Caco-2 (cell line): ENCODE data around the gene PIM3. TPM values are rescaled to one million over a fixed set of nuclear protein-coding genes. Genes with fewer than 3 reads are reported as not detected.

Source experiments
- BruUV-seq: library from RNA; stranded (reverse); fragments of 400-500 nt; replicated peaks from 2 replicates; lab custom pipeline; 2021; lab: Mats Ljungman, UMichigan
- CTCF ChIA-PET: fragments of 300-600 bp; sonication (Branson Sonifier 250); formaldehyde crosslinking; loops from one replicate; lab custom pipeline; 2022; ENCODE audit warnings: antibody characterized with exemption; lab: Charles Lee
- POLR2A ChIA-PET: fragments of 300-600 bp; sonication (Branson Sonifier 250); formaldehyde crosslinking; loops from one replicate; lab custom pipeline; 2022; ENCODE audit warnings: antibody characterized with exemption; lab: Charles Lee
- DNase-seq, 2 experiments: peaks; one replicate each; pipeline versions ENCODE4 v3.0.0 to v3.0.0-alpha.2; 2020 to 2022
- H3K27me3 ChIP-seq: replicated peaks from 2 replicates; pipeline ENCODE4 v1.6.0; 2011; ENCODE audit warnings: low read length; ENCODE audit not compliant: control insufficient read depth, insufficient read depth
- H3K36me3 ChIP-seq: 2 replicates; pipeline ENCODE4 v1.5.1; 2011; ENCODE audit warnings: low read length; ENCODE audit not compliant: control insufficient read depth, insufficient read depth
- H3K4me1 ChIP-seq: fragments of 250-450 bp; sonication (Bioruptor Pico); 2 replicates; pipeline ENCODE4 v1.5.1; 2020; ENCODE audit warnings: mild to moderate bottlenecking
- H3K4me3 ChIP-seq: 2 replicates; pipeline ENCODE4 v1.5.1; 2011; ENCODE audit warnings: low read depth, mild to moderate bottlenecking, control low read depth, low read length
- H3K9me3 ChIP-seq: fragments of 250-450 bp; sonication (Bioruptor Pico); 2 replicates; pipeline ENCODE4 v1.5.1; 2020; ENCODE audit warnings: mild to moderate bottlenecking, moderate library complexity
- H3K27ac Mint-ChIP-seq: one replicate; pipeline ENCODE4 v1.8.0; 2022; ENCODE audit warnings: mixed read lengths; ENCODE audit not compliant: unreplicated experiment
- H3K27me3 Mint-ChIP-seq: one replicate; pipeline ENCODE4 v1.8.0; 2022; ENCODE audit warnings: mixed read lengths; ENCODE audit not compliant: insufficient read depth, unreplicated experiment
- H3K36me3 Mint-ChIP-seq: one replicate; pipeline ENCODE4 v1.8.0; 2022; ENCODE audit warnings: mild to moderate bottlenecking, mixed read lengths; ENCODE audit not compliant: insufficient read depth, unreplicated experiment
- H3K4me1 Mint-ChIP-seq: one replicate; pipeline ENCODE4 v1.8.0; 2022; ENCODE audit warnings: low read depth, mixed read lengths; ENCODE audit not compliant: unreplicated experiment
- H3K4me3 Mint-ChIP-seq: one replicate; pipeline ENCODE4 v1.8.0; 2022; ENCODE audit warnings: mild to moderate bottlenecking, moderate library complexity, mixed read lengths; ENCODE audit not compliant: unreplicated experiment
- H3K9me3 Mint-ChIP-seq: one replicate; pipeline ENCODE4 v1.8.0; 2022; ENCODE audit warnings: mixed read lengths; ENCODE audit not compliant: unreplicated experiment
- CTCF ChIP-seq, 2 experiments: fragments of 200-600 bp in 1 of 2; IDR thresholded peaks; 1 replicate in 1 of 2; 2 replicates in 1 of 2; pipeline versions ENCODE4 v1.5.1 to v1.8.0; 2011 to 2022; ENCODE audit warnings: antibody characterized with exemption in 1 of 2, control low read depth in 1 of 2, inconsistent platforms in 1 of 2, low read depth in 1 of 2, low read length in 1 of 2, mild to moderate bottlenecking in 1 of 2, moderate library complexity in 1 of 2; ENCODE audit not compliant: insufficient read depth in 1 of 2, severe bottlenecking in 1 of 2, unreplicated experiment in 1 of 2
- intact Hi-C: fragments of 100-400 bp; cut with micrococcal nuclease; formaldehyde crosslinking; loops from one replicate; pipeline ENCODE4 v1.10.0; 2022; ENCODE audit not compliant: unreplicated experiment
- total RNA-seq: library from RNA; stranded (reverse); gene quantifications from 2 replicates; pipeline ENCODE4 v1.2.3, GENCODE V29; 2022

Gene PIM3
- total RNA-seq, 1 experiment from 2014 or later = 39.6 TPM

GRCh38 chr22:50010676-50011446 lies 50.3 kb downstream of the PIM3 start:
- ChIA-PET CTCF (no interaction called here), POLR2A (no interaction called here)
- no TSS peak for BruUV-seq
- no peaks in the 10 kb centered on the region for H3K9me3 Mint-ChIP-seq
- no peaks in the 10 kb centered on the region for H3K36me3 Mint-ChIP-seq
- H3K27me3 Mint-ChIP-seq = no peaks in the 10 kb centered on the region
- no peak overlapping the region for H3K4me3 ChIP-seq
- no peak overlapping the region for H3K4me3 Mint-ChIP-seq
- H3K9me3 ChIP-seq = no peaks in the 10 kb centered on the region
- no peak for DNase-seq
- H3K27ac Mint-ChIP-seq = no peak overlapping the region
- H3K27me3 ChIP-seq = no peaks in the 10 kb centered on the region
- TF ChIP-seq CTCF (IDR thresholded peaks at IDR 0.05; ENCODE audit: insufficient read depth in 1 of 2, low read depth in 1 of 2, low read length in 1 of 2, severe bottlenecking in 1 of 2, unreplicated experiment in 1 of 2) = no peak
- intact Hi-C loops = no loop called here
- H3K4me1 ChIP-seq = peaks cover 18% of the 10 kb centered on the region
- H3K36me3 ChIP-seq = no peaks in the 10 kb centered on the region
- H3K4me1 Mint-ChIP-seq = no peaks in the 10 kb centered on the region

GRCh38 chr22:50011447-50012210 lies 51.1 kb downstream of the PIM3 start:
- no peak for DNase-seq
- no peaks in the 10 kb centered on the region for H3K27me3 Mint-ChIP-seq

More at GRCh38 chr22:50011447-50012210, 51.1 kb downstream of the PIM3 start:
- Histone ChIP-seq H3K4me3 (no peak overlapping the region), H3K9me3 (no peaks in the 10 kb centered on the region), H3K27me3 (no peaks in the 10 kb centered on the region), H3K36me3 (no peaks in the 10 kb centered on the region), H3K4me1 (peaks cover 18% of the 10 kb centered on the region)
- BruUV-seq = no TSS peak
- TF ChIP-seq CTCF (IDR thresholded peaks at IDR 0.05; ENCODE audit: insufficient read depth in 1 of 2, low read depth in 1 of 2, low read length in 1 of 2, severe bottlenecking in 1 of 2, unreplicated experiment in 1 of 2) = no peak
- Mint-ChIP-seq H3K36me3 (no peaks in the 10 kb centered on the region), H3K27ac (no peak overlapping the region), H3K4me3 (no peak overlapping the region), H3K4me1 (no peaks in the 10 kb centered on the region), H3K9me3 (no peaks in the 10 kb centered on the region)
- intact Hi-C loops = no loop called here
- ChIA-PET POLR2A (no interaction called here), CTCF (interaction anchor here (1.2 kb wide), 1 partner anchor 81 kb away, joined by 3 read pairs; no protein-coding TSS in a partner anchor)
